ELR (cell line): ENCODE results near the gene MAP3K14.
"Not testable (repeated sequence)": the region's sequence is repeated elsewhere in the genome, so short reads cannot be mapped to it uniquely, and the experiment has no call there.

Source experiments
- DNase-seq: peaks from one replicate; pipeline ENCODE4 v3.0.0-alpha.2; 2015; ENCODE audit warnings: low read depth

The MAP3K14 gene

GRCh38 chr17:45258981-45259380 is 57.8 kb downstream of the MAP3K14 start:
- no peak for DNase-seq

DNA sequence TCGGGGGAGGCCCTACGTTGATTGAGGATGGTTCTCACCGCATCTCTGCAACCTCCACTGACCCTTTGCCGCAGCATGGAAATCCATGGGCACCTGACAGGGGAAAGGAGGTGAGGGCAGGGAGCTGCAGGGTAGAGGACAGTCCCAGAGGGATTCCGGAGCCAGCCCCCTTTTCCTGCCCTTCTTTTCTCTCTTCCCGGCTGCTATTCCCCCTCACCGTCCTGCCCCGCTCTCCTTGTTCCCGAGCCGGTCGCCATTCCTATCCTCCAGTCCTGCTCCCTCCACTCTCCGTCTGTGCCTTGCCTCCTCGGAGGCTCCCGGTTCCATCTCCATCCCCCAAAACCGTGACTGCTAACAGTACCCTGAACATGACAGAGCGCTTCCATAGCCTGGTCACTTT is 59.7 kb downstream of the MAP3K14 start:
- DNase-seq: no peak

DNA sequence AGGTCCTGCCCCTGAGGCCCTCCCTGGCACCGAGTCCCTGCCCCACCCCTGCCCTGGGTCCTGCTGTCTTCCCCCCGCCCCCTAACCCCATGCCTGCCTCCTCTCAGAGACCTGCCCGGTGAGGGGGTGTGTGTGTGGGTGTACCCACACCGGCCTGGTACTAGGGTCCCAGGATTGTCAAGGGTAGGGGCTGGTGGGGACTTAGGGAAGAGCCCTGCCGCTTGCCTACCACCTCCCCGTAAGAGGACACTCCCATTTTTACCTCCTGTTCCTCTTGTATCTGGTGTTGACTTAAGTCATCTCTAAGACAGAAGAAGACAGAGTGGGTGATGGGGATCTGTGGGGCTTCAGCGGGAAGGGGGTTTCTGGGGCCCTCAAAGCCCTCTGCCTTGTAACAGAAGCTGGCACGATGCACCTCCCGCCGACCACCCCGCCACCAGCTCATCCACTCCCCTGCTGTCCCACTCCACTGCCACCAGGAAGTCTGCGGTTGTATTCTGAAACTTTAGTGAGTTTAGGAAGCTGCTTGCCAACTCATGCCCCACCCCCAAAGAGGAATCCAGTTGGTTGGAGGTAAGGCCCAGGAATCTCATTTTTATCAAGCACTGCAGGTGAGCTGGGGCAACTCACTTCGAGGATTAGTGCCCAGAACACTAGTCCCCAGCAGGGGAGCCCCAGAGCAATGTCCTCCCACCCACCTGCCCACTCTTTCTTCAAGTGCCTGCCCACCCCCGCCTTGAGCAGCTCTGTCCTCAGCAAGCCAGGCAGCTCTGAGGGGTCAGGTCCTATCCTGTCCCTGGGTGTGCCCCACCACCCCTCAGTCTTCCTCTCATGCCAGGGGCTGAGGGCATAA is 60.5 kb downstream of the MAP3K14 start:
- no peak for DNase-seq

- DNase-seq: no peak
Observed at GRCh38 chr17:45255358-45255757, 61.5 kb downstream of the MAP3K14 start.

DNA sequence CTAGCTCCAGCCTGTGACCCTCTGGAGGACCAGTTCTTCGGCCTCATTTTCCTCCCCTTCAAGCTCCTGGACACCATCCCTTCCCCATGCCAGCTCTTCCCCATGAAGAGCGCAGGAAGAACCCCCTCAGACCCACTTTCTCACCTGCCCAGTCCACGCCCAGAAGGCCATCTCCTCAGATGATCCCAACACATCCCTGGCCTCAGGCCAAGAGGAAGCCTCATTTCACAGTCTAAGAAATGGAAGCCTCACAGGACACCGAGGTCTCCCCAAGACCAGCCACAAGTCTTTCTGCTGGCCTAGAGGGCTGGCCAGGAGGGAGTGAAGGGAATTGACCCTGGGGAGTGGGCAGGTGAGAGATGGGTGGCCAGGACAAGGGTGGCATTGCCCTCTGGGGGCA is 62.9 kb downstream of the MAP3K14 start:
- no peak for DNase-seq

GRCh38 chr17:45253237-45253636 is 63.6 kb downstream of the MAP3K14 start:
- DNase-seq: not testable (repeated sequence)

GRCh38 chr17:45251931-45252330 is 64.9 kb downstream of the MAP3K14 start:
- no peak for DNase-seq

GRCh38 chr17:45248132-45248957 is 68.5 kb downstream of the MAP3K14 start:
- DNase-seq: no peak

- DNase-seq: peak; percentile 93
Observed at GRCh38 chr17:45247429-45248131, 69.2 kb downstream of the MAP3K14 start.

GRCh38 chr17:45246861-45247428 is 69.9 kb downstream of the MAP3K14 start:
- peak; percentile 43 for DNase-seq

DNA sequence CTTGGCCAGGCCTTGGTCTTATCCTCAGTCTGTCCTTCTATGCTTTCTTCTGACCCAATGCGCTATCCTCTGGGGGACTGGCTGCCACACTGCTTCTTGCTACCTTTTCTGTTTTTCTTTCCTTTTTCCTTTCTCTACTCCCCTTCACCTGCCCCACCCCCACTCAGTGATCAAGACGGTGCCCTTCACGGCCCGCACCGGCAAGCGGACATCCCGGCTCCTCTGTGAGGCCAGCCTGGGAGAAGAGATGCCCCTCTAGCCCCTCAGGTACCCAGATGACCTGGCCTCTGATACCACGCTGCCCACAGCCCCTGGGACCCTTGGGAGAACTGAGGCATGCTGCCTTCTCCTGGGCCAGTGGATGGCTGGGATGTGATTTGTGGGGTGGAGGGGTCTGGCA is 70.5 kb downstream of the MAP3K14 start:
- no peak for DNase-seq

GRCh38 chr17:45244725-45245656 is 71.8 kb downstream of the MAP3K14 start:
- DNase-seq: no peak

- no peak for DNase-seq
Observed at GRCh38 chr17:45243750-45244149, 73.1 kb downstream of the MAP3K14 start.

DNA sequence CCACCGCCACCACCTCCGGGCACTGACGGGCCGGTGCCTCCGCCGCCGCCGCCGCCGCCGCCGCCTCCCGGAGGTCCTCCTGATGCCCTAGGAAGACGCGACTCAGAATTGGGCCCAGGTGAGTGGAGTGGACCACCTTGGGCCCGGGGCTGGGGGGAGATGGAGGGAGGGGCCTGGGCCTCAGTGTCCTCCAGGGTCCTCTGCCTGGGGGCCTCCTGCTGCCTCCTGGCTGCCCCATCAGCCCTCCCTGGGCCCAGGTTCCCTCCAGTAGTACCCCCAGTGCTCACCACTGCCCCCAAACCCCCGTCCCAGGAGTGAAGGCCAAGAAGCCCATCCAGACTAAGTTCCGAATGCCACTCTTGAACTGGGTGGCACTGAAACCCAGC is 74.8 kb downstream of the MAP3K14 start:
- no peak for DNase-seq

GRCh38 chr17:45241328-45242028 is 75.3 kb downstream of the MAP3K14 start:
- no peak for DNase-seq

DNA sequence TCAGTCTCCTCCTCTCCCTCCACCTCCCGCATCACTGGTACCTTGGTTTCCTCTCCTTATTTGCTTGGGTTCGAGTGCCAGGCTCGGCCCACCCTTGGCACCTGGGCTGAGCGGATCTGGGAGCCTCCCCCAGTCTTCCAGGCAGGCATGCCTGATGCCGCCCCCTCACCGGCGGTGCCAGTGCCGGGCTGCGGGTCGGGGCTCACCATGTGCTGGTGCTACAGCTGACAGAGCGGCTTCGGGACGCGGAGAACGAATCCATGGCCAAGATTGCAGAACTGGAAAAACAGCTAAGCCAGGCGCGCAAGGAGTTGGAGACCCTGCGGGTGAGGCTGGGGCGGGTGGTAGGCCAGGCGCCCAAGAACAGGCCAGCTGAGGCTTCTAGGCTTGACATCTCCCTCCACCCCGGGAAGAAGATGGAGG is 75.9 kb downstream of the MAP3K14 start:
- no peak for DNase-seq

- DNase-seq: no peak
Observed at GRCh38 chr17:45238155-45238774, 78.6 kb downstream of the MAP3K14 start.

DNA sequence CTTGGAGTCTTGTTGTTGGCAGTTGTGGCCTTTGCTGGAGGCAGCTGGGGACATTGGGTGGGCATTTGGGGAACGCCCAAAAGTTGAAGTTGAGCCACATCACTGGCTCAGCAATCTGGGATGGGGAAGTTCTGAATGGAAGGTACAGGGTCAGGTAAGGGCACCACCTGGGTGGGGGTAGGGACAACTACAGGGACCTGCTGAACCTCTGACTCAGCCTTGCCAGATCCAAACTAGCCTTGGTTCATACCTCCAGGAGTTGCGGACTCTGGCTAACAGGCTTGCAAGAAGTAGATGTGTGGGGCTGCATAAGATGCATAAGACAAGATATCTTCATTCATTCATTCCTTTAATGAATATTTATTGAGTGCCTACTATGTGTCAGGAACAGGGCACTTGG is 79.1 kb downstream of the MAP3K14 start:
- no peak for DNase-seq

- DNase-seq: no peak
Observed at GRCh38 chr17:45236282-45236606, 80.6 kb downstream of the MAP3K14 start.
